GM19099 (cell line): ENCODE results near the gene RABAC1.

ENCODE experiments used
- POLR2A ChIP-seq: IDR thresholded peaks from 3 replicates; pipeline ENCODE4 v1.6.1; 2011; ENCODE audit warnings: low read depth; ENCODE audit not compliant: insufficient read length; ENCODE audit errors: extremely low read depth

Gene RABAC1

GRCh38 chr19:41959056-41960053, at the start of gene RABAC1:
TSS of gene RABAC1 (minus strand) at chr19:41959321. CDS start at chr19:41959292, 29 bp downstream.
- peak; percentile 56 for TF ChIP-seq POLR2A

- no peak for TF ChIP-seq POLR2A
Observed at GRCh38 chr19:42006569-42006968, 47.4 kb upstream of the RABAC1 start.

- TF ChIP-seq POLR2A: no peak
Observed at GRCh38 chr19:42005504-42005903, 46.4 kb upstream of the RABAC1 start.

- TF ChIP-seq POLR2A: no peak
Observed at GRCh38 chr19:42003506-42004294, 44.6 kb upstream of the RABAC1 start.

- TF ChIP-seq POLR2A: no peak
Observed at GRCh38 chr19:41999878-42000208, 40.7 kb upstream of the RABAC1 start.

- TF ChIP-seq POLR2A: no peak
Observed at GRCh38 chr19:41999071-41999877, 40.2 kb upstream of the RABAC1 start.

- TF ChIP-seq POLR2A: no peak
Observed at GRCh38 chr19:41998246-41999020, 39.3 kb upstream of the RABAC1 start.

- TF ChIP-seq POLR2A: no peak
Observed at GRCh38 chr19:41997851-41998229, 38.7 kb upstream of the RABAC1 start.

GRCh38 chr19:41997121-41997850, 38.2 kb upstream of the RABAC1 start:
- TF ChIP-seq POLR2A: no peak

GRCh38 chr19:41995959-41996797, 37.1 kb upstream of the RABAC1 start:
- TF ChIP-seq POLR2A: no peak

- TF ChIP-seq POLR2A: no peak
Observed at GRCh38 chr19:41994994-41995958, 36.2 kb upstream of the RABAC1 start.
